HG03521 (cell line): Measurements from ENCODE around the gene LOC128125822.

Experiments used
- ATAC-seq: cut with Tn5 transposase; IDR thresholded peaks from one replicate; pipeline ENCODE4 v1.9.1; 2021; ENCODE audit warnings: mild to moderate bottlenecking, moderate library complexity; ENCODE audit not compliant: unreplicated experiment

Gene LOC128125822

DNA sequence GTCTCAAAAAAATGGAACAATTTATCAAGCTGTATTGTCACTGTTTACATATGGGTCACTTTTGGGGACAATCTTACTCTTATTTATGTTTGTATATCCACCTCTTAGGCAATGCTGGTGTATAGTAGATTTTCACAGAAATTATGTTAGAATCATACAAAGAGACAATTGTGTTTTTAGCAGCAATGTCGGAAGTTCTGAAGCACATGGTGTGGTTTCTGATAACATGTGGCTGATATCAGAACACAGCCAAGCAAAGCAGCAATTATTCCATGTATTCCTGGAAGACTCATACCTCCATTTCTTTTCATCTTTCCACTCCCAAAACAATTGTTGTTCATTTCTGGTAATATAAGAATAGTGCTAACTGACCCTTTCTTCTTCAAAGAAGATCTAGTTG is 17.5 kb upstream of the LOC128125822 start:
- ATAC-seq = no peak

DNA sequence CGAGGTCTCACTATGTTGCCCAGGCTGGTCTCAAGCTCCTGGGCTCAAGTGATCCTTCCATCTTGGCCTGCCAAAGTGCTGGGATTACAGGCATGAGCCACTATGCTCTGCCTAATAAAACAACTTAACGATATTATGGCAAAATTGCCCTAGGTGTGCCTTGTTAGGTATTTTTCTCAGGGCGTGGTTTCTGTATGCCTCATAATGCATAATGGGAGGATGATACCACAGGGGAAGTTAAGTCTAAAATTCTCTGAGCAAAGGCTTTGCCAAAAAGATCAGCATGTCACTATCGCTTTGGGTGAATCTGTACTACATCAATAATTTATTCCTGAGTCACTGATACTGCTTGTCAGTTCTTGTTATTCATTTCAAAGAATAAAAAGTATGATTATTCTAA is 15.9 kb upstream of the LOC128125822 start:
- no peak for ATAC-seq

DNA sequence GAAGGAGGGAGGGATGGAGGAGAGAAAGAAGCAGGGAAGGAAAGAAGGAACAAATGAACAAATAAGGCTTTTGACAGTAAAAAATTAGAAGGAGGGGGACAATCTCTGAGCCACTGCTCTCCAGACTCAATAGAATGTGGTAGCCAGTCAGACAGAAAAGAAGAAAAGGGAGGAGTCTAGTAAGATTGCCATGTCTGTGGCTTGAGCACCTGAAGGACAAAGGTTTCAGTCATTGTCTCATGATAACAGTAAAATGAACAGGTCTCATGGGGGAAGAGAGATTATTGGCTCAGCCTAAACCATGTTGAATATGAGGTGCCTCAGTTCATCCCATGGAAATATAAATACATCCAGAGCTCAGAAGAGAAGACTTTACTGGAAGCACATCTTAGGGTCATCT is 14.0 kb upstream of the LOC128125822 start:
- no peak for ATAC-seq

DNA sequence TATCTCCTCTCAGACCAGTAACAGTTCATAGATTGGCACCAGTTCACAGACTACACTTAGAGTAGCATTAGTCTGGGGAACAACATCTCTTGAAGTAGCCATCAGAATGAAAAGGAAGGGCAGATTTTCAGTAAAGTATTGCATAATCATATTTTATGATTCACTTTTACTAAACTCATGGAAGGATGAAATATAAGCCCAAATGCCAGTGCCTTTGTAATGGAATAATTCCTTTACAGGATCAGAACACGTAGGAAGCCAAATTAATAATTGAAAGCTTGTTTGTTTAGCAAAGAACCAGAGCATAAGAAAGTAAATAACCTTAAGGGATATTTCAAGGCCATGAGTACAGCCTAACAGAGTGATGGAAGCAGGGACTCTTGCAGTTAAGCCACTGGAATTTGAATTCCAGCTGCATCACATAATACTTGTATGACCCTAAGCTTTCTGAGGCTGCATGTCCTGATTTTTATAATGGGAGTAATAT is 11.4 kb upstream of the LOC128125822 start:
- no peak for ATAC-seq

DNA sequence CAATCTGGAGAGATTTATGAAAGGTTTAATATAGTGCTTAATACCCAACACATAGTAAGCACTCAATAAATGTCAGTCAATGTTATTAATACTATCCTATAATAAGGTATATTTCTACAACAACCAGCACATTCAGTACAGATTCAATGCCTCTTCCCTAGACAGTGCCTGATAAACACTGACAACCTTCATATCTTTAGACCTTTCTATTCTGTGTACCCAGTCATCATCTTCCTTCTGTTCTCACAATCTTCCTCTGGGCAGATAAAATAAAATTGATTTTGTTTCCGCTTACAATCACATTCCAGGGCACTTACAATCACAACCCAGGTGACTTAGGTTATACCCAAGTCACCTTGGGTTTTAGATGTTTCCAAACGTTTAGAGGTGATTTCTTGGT is 11.0 kb upstream of the LOC128125822 start:
- ATAC-seq = no peak

DNA sequence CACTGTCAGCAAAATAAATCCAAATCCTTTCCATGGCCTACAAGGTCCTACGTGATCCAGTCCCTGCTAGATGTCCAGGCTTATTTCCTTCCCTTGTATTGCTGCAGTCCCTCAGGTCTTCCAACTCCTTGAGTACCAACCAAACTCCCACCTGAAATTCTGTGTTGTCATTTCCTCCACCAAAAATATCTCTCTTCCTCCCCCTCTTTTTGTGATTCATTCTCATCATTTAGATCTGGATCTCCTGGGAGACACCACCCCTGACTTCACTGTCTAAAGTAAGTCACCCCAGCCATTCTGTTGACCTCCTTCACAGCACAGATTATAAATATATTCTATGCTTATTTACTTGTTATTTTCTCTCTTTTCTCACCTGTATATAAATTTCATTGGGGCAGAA is 9.0 kb upstream of the LOC128125822 start:
- ATAC-seq = no peak

DNA sequence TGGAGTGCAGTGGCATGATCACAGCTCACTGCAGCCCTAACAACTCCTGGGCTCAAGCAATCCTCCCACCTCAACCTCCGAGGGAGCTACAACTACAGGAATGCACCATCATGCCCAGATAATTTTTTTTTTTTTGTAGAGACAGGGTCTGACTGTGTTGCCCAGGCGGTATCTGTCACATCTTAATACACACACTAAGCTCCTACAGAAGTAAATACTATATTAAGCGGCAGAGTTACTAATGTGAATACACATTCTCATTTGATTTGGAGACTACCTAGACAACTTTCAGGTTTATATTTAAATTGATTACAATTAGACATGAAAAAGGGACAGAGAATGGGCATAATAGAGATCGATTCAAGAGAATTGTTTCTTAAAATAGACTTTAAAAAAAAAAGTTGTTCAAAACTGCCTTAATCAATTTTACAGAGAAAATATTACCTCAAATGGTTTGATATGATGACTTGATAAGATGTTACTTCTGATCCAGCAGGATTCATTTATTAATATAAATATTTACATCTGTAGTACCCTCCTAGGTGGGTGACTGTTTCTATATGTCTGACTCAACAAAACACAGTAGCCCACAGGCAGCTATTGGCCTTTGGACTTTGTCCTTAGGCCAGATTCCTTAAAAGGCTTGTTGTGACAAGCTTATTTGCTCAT is 7.1 kb upstream of the LOC128125822 start:
- no peak for ATAC-seq

DNA sequence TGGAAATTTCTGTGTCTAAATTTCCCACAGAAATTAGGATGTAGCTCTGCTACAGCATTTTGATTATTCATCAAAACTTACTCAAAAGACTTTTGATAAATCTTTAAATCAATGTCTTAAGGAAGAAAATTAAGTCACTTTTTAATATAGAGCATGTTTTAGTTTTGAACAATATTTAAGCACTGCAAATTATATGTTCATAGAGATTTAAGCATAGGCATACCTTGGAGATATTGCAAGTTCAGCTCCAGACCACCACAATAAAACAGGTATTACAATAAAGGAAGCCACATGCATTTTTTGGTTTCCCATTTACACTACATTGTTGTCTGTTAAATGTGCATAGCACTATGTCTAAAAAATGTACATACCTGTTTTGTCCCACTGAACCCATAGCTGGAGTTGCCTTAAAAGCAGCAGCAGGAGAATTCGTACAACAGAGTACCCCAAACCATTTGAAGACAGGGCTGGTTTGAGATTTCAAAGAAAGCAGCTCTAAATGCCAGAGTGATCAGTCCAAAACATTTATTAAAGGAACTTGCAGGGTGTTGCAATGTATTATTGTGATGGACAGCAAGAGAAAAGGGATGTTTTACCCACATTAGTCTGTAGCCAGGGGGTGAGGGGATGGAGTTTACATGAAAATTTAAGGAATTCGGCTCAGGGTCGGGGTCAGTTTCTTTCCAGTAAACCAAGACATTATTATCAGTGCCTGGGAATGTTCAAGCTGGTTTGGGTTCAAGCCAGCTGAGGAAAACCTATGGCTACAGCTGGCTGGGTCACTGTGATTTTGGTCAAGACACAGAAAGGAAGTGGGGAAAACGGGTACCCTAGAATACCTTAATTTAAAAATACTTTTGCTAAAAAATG is 6.3 kb upstream of the LOC128125822 start:
- no peak for ATAC-seq

DNA sequence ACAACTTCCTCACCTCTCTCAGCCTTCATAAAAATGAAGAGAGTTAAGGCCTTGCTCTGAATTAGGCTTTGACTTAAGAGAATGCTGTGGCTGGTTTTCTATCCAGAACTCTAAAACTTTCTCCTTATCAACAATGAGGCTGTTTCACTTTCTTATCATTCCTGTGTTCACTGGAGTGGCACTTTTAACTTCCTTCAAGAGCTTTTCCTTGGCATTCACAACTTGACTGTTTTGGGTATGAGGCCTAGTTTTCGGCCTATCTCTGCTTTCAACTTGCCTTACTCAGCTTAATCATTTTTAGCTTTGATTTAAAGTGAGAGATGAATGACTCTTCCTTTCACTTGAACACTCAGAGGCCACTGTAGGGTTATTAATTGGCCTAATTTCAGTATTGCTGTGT is 4.3 kb upstream of the LOC128125822 start:
- ATAC-seq = no peak

DNA sequence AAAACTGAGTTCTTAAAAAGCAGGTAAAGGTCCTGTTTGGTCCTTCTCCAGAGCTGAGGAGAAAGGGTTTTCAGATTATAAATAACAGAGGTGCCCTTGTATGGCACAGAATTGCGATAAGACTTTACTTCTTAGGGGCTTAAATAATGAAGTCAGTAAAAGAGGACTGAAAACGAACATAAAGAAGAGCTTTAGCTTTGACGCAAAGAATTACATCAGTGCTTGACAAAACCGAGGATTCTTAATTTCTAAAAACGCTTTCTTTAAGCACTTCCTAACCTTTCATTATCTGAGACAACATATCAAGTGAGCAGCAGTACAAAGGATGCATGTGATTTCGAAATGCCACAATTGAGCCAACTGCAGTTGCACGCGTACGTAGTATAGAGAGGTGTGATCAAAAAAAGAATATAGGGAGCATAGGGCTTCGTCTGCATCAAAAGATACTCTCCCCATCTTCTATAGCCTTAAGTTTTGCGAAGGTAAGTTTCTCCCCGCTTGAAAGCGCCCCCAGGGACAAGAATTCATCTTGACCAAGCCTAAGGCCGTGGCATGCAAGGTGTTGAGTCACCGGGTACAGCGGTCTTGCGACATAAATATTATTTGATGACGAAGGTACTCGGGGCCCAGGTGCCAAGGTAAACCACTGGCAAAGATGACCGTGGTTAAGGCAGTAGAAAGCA is 778 bp upstream of the LOC128125822 start:
- ATAC-seq = no peak

DNA sequence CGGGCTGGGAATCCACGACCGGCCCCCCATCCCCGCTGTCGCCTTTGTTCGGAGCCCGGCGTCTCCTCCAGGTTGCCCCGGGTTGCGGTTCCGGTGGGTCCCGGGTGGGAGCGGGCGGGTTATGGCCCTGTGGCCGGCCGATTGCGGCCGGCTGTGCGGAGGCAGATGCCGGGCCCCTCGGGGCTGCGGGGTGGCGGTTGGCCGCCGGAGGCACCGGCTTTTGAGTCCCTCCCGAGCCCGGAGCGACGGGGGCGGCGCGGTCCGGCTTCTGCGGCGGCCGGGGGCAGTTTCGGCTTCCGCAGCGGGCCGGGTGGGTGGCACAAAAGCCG is 431 bp downstream of the LOC128125822 start:
- ATAC-seq = peak; percentile 0

DNA sequence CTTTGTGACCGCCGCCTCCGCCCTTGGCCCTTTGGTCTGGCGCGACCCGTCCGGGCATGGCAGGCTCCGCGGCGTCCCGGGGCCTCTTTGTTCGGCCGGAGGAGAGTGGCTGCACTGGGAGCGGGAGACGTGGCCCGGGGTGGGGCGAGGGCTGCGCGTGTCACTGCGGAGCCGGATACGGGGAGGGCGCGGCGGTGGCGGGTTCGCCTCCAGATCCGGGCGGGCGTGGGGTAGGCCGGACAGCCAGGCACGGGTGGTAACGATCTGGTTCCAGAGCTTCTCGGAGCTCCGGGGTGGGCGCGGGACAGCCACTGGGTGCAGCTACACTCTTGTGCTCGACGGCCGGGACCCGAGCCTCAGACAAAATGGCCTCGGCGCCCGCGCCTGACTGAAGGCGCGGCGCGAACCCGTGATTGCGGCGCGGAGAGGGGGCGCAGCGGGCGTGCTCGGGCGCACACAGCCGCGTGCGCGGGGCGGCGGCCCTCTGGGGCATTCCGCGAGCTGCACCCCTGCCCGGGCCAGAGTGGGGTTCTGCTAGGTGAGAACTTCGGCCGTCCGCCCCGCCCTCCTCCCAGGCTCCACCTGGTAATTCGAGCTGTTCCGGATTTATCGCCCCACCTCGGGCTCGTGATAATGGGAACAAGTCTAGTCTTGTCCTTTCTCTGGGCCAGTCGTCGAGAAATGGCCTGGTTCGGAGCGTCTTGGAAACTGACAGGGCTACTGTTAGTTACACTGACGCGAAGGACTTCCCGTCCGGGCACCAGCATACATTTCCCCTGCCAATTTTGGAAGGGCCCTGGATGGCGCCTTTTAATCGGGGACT is 1.0 kb downstream of the LOC128125822 start:
- ATAC-seq = peak; percentile 31

DNA sequence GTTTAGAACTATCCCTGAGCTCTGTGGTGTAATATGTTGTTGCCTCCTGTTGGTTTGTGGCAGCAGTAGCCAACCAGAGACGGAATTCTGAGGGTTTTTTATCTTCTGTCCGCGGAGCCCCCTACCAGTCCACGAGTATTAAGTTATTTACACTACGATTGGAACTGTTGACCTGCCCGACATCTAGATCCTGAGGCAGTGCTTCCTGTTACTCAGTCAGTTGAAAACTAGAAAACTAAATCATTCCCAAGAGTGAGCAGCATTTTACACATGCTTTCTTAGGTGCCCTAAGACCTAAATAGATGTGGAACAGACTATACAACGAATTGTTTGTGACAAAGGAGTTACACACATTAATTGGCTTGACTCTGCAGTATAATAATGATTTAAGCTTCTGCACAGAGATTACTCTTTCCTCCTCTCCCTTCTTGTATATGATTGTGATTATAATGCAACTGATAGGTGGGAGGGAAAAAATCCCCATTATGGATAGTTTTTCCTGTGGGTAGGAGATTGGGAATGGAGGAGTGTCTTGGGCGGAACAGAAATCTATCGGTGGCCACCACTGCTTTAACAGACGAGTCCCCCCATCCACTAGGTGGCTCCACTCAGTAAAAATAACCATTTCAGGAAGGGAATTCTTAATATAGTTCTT is 1.7 kb downstream of the LOC128125822 start:
- no peak for ATAC-seq

DNA sequence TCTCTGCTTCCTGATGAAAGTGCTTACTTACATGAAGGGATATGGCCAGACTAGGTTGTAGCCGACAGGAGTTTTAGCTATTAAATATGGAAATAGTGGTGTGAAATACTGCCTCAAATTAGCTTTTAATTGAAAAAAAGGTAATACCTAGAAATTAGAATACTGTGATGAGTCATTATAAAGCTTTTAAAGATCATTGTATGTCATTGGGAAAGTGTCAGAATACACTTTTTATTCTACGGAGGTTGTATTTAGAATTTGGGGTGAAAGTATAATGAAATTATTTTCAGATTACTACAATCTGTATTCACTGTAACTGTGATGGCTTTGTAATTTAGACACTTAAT is 2.2 kb downstream of the LOC128125822 start:
- ATAC-seq = no peak

DNA sequence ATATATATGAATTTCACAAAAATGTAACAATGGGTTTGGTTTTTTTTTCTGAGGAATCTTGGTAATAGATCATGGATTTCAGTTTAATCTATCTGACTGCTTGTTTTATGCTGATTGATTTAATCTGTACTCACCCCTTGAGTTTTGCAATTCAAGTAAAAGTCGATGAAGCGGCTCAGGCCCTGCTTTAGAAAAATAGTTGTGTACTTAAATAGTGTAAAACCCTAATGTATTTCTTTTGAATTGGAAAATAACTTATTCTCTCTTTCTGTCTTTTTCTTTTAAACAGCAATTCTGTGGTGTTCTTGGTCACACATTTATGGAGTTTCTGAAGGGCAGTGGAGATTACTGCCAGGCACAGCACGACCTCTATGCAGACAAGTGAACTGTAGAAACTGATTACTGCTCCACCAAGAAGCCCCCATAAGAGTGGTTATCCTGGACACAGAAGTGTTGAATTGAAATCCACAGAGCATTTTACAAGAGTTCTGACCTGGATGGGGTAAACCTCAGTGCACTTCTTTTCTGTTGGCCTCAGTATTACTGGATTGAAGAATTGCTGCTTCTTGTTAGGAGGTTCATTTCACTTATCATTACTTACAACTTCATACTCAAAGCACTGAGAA is 4.0 kb downstream of the LOC128125822 start:
- ATAC-seq = no peak

DNA sequence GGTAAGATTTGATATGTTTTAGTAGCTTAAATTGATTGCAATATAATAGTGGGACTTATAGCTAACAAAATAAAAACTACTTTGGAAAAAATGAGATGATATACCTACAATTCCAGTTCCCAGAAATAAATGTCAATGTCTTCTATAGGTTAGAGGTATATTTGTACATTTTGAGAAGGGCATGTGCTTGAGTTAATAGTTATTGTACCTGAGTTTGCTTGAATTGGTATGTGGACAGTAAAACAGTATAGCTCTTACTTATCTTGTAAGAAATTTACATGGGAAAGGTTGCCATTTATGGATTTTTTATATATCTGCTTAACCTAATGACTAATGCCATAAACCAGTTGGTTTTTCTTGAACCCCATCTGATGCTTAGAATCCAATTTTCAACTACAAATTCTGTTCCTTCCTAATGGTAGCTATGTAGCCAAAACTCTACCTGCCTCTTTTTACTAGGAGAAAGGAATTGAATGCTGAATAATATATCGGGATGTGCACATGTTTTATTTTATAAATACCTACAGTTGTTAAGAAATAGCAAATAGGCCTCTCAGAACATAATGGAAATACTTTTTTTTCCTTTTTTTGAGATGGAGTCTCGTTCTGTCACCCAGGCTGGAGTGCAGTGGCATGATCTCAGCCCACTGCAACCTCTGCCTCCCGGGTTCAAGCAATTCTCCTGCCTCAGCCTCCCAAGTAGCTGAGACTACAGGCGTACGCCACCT is 4.9 kb downstream of the LOC128125822 start:
- ATAC-seq = no peak

DNA sequence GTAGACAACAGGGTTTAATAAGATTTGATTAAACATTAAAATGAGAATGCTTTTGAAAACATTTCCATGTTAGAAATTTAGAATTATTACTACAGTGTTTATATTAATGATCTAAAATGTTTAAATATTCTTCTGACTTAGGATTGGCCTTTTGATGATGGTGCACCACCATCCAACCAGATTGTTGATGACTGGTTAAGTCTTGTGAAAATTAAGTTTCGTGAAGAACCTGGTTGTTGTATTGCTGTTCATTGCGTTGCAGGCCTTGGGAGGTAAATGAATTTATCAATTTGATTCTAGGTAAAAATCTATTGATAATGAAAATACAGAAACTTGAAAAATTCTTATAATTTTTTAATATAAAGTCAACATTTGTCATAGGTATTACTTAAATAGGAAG is 6.5 kb downstream of the LOC128125822 start:
- no peak for ATAC-seq

DNA sequence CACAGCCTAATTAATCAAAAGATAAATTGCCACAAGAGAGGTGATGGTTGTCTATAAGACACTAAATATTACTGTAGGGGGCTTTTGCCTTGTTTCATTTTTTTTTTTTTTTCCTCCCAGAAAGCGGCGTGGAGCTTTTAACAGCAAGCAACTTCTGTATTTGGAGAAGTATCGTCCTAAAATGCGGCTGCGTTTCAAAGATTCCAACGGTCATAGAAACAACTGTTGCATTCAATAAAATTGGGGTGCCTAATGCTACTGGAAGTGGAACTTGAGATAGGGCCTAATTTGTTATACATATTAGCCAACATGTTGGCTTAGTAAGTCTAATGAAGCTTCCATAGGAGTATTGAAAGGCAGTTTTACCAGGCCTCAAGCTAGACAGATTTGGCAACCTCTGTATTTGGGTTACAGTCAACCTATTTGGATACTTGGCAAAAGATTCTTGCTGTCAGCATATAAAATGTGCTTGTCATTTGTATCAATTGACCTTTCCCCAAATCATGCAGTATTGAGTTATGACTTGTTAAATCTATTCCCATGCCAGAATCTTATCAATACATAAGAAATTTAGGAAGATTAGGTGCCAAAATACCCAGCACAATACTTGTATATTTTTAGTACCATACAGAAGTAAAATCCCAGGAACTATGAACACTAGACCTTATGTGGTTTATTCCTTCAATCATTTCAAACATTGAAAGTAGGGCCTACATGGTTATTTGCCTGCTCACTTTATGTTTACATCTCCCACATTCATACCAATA is 7.8 kb downstream of the LOC128125822 start:
- ATAC-seq = no peak

DNA sequence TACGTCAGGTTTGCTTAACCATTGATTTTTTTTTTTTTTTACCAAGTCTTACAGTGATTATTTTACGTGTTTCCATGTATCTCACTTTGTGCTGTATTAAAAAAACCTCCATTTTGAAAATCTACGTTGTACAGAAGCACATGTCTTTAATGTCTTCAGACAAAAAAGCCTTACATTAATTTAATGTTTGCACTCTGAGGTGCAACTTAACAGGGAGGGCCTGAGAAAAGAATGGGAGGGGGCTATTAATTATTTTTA is 8.4 kb downstream of the LOC128125822 start:
- ATAC-seq = no peak
